ENCODE results near the gene ANKRD13A.

ANKRD13A gene

GRCh38 chr12:109998904-109999648 is at the start of gene ANKRD13A:
Gene ANKRD13A, plus strand, starts transcription at chr12:109999430. Its CDS starts 259 bp downstream, at chr12:109999689.
- peak; percentile 92 for DNase-seq (ENCODE audit: low spot score)

GRCh38 chr12:109950625-109951024 is 48.6 kb upstream of the ANKRD13A start:
- no peak for DNase-seq (ENCODE audit: low spot score)

DNA sequence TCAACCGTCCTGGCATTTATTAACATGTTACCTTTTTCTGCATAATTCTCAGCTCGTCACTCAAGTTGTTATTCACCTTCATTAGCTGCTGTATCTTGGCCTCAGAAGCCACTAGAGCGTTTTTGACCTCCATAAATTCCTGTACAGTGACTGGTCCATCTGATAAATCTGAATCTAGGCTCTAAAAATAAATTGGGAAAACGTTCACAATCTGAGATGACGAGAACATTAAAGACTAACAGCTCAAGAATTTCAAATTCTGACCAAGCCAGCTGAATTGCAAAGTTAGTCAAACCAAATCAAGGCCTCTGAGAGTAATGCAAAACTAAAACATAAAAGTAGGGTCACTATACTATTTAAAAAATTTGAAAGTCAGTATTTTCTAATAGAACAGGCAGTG is 48.1 kb upstream of the ANKRD13A start:
- DNase-seq (ENCODE audit: low spot score), result no peak

DNA sequence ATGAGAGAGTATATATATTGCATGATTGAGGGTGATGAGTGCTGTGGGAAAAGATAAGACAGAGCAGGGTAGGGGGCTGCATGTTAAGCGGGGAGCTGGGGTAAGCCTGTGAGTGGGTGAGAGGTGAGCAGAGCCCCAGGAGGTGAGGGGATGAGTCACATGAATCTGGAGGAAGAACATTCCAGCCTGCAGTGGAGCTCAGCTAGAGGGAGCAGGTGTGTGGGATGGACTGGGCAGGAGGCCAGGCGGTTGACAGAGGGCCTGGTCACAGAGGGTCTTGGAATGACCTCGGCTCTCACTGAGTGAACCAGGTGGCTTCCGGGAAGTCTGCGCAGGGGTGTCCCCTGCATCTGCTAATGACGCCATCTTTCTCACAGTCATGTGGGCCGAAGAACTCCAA is 47.5 kb upstream of the ANKRD13A start:
- no peak for DNase-seq (ENCODE audit: low spot score)

DNA sequence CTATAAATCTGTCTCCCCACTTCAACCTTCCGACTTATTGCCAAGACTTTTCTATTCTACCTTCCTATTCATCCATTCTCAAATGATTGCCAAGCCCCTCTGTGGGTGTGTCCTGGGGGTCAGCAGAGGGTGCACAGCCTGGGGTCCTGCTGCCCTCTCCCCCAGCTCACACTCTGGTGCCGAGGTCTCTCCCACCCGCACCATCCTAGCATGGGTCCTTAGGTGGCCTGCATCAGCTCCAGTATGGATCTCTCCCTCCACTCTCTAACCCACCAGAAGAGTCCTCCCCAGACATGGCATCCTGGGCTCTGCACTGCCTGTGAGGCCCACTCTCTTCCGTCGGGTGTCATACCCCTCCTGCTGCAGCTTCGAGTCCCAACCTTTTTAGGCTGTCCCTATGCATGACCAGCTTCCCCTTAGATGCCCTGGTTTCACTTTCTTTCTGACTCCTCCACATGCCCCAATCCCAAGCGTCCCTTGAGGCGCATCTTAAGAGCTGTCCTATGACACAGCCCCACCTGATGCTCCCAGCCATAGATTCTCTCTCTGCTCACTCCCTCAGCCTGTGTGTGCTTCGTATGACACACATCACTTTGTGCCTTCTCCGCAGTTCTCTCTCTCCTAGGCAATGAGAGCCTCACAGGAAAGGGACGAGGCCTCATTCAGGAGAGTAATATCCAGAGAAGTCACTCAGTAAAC is 46.9 kb upstream of the ANKRD13A start:
- DNase-seq (ENCODE audit: low spot score), result no peak

GRCh38 chr12:109952873-109953272 is 46.4 kb upstream of the ANKRD13A start:
- DNase-seq (ENCODE audit: low spot score), result no peak

GRCh38 chr12:109953656-109954055 is 45.6 kb upstream of the ANKRD13A start:
- DNase-seq (ENCODE audit: low spot score), result no peak

GRCh38 chr12:109958374-109958773 is 40.9 kb upstream of the ANKRD13A start:
- no peak for DNase-seq (ENCODE audit: low spot score)

DNA sequence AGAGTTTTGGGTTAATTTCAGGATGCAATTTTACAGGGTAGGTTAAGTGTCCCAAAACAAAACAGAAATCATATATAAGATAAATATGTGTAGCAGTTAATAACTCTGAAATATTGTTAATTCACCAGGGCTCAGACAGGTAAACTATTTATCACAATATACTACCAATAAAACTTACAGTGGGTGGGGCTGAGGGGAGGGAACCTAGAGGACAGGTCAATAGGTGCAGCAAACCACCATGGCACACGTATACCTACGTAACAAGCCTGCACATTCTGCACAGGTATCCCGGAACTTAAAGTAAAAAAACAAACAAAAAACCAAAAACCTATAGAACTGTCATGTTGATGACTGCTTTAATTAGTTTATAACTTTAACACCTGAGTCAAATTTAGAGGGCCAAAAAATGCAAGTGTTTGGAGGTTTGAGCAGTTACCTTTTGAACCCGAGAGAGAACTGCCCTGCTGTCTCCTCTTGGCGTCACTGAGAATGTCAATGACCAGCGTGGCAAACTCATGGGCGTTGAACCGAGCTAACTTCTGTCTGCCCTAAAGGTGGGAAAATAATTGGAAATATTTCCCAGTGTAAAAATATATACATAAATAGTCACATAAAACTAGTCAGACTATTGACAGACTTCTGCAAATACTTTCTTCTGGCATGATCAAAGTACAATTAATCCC is 39.7 kb upstream of the ANKRD13A start:
- DNase-seq (ENCODE audit: low spot score), result no peak

GRCh38 chr12:109961201-109961600 is 38.0 kb upstream of the ANKRD13A start:
- DNase-seq (ENCODE audit: low spot score), result no peak

GRCh38 chr12:109961612-109962011 is 37.6 kb upstream of the ANKRD13A start:
- DNase-seq (ENCODE audit: low spot score), result no peak

- DNase-seq (ENCODE audit: low spot score), result no peak
Observed at GRCh38 chr12:109962398-109962797, 36.8 kb upstream of the ANKRD13A start.

- no peak for DNase-seq (ENCODE audit: low spot score)
Observed at GRCh38 chr12:109963330-109963729, 35.9 kb upstream of the ANKRD13A start.

- DNase-seq (ENCODE audit: low spot score), result no peak
Observed at GRCh38 chr12:109963743-109964429, 35.3 kb upstream of the ANKRD13A start.

GRCh38 chr12:109966546-109966945 is 32.7 kb upstream of the ANKRD13A start:
- DNase-seq (ENCODE audit: low spot score), result no peak

DNA sequence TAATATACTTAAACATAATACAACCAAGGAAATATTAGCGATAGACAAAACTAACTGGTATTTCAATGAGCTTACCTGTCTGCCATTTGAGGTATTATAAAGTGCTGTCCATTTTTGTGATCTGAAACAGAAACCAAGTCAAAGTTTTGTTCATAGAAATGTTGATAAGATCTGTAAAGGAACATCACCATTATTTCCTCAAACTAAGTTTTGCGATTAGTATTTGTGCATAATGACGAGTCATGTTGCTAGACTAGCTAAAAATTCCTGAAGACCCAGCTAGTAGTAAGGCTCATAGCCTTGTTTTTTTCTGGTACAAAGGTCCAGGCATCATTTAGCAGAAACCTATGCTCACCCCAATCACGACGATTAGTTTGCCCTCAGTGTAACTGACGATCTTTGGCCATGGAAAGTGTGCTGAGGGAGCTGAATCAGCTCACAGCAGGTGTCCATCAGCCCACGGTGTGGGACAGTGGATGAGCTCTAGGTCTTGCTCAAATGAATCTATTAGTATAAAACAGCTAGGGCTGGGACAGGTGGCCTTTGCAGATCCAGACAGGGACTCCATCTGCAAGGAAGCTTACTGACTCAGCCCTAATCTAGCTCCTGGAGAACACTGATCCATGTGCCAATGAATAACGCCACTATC is 31.7 kb upstream of the ANKRD13A start:
- no peak for DNase-seq (ENCODE audit: low spot score)

GRCh38 chr12:109968032-109968420 is 31.2 kb upstream of the ANKRD13A start:
- DNase-seq (ENCODE audit: low spot score), result no peak

DNA sequence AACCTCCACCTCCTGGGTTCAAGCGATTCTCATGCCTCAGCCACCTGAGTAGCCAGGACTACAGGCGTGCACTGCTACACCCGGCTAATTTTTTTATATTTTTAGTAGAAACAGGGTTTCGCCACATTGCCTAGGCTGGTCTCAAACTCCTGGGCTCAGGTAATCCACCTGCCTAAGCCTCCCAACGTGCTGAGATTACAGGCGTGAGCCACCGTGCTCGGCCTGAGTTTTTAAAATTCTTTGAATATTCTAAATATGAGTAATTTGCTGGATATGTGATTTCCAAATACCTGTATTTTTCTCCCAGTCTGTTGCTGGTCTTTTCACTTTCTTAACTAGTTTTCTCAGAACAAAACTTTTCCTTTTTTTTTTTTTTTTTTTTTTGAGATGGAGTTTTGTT is 30.4 kb upstream of the ANKRD13A start:
- DNase-seq (ENCODE audit: low spot score), result no peak

DNA sequence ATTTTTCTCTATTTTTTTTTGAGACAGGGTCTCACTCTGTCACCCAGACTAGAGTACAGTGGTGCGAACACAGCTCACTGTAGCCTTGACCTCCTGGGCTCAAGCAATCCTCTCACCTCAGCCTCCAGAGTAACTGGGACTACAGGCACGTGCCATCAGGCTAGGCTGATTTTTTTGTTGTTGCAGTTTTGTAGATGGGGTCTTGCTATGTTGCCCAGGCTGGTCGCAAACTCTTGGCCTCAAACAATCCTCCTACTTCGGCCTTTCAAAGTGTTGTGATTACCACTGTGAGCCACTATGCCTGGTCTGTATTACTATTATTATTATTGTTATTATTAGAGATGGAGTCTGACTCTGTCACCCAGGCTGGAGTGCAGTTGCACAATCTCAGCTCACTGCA is 26.4 kb upstream of the ANKRD13A start:
- no peak for DNase-seq (ENCODE audit: low spot score)

GRCh38 chr12:109981311-109981710 is 17.9 kb upstream of the ANKRD13A start:
- DNase-seq (ENCODE audit: low spot score), result no peak

GRCh38 chr12:109982210-109982609 is 17.0 kb upstream of the ANKRD13A start:
- no peak for DNase-seq (ENCODE audit: low spot score)

All from hematopoietic multipotent progenitor cell treated with erythropoietin and hydrocortisone succinate and interleukin-3 and kit ligand, for 15 days (in vitro differentiated cells).